K562 (cell line): ENCODE data around the gene DTX3. TPM values are rescaled to one million over a fixed set of nuclear protein-coding genes. Genes with fewer than 3 reads are reported as not detected.

ENCODE experiments used
- ATAC-seq: fragments of 200-7000 bp; cut with Tn5 transposase; 3 replicates; pipeline ENCODE4 v1.9.1; 2020; ENCODE audit warnings: moderate library complexity
- BruUV-seq: library from RNA; stranded (reverse); fragments of 400-500 nt; replicated peaks from 2 replicates; lab custom pipeline; 2021; lab: Mats Ljungman, UMichigan
- CTCF ChIA-PET: fragments of 300-600 bp; formaldehyde crosslinking; extraction: SDS; loops from one replicate; lab custom pipeline; 2021; ENCODE audit warnings: low intra/inter-chr PET ratio; lab: Yijun Ruan, JAX
- POLR2A ChIA-PET: fragments of 300-600, 350-650 bp; sonication (Branson Sonifier 250); formaldehyde crosslinking; extraction: SDS; loops from one replicate; lab custom pipeline; 2021; ENCODE audit warnings: antibody characterized with exemption, inconsistent platforms; lab: Yijun Ruan, JAX
- DNase-seq, 4 experiments: peaks; one replicate each; pipeline versions ENCODE4 v3.0.0 to v3.0.0-alpha.2; 2011 to 2018; ENCODE audit warnings: low spot score in 3 of 4, mixed read lengths in 3 of 4; ENCODE audit errors: extremely low read depth in 1 of 4
- FAIRE-seq: peaks from 2 replicates; lab custom pipeline; 2011; peaks lifted over from hg19 to GRCh38; lab: Jason Lieb, UNC
- H2AFZ ChIP-seq: 2 replicates; pipeline ENCODE4 v1.6.0; 2011; ENCODE audit warnings: low read depth, low read length, control low read depth, inconsistent platforms
- H3K27ac ChIP-seq: fragments of 200-600 bp; 3 replicates; pipeline ENCODE4 v1.8.0; 2011; ENCODE audit warnings: low read depth, mild to moderate bottlenecking, control low read depth, inconsistent platforms, low read length, moderate library complexity, mixed read lengths; ENCODE audit errors: extremely low read depth
- H3K27me3 ChIP-seq, 2 experiments: fragments of 300-600 bp in 1 of 2; 2 replicates in 1 of 2; 3 replicates in 1 of 2; pipeline versions ENCODE4 v1.6.0 to v1.8.0; 2011; ENCODE audit warnings: inconsistent platforms in 2 of 2, low read length in 2 of 2, mild to moderate bottlenecking in 1 of 2, mixed read lengths in 1 of 2, moderate library complexity in 1 of 2; ENCODE audit not compliant: control insufficient read depth in 2 of 2, insufficient read depth in 2 of 2
- H3K36me3 ChIP-seq: fragments of 300-600 bp; 3 replicates; pipeline ENCODE4 v1.8.0; 2011; ENCODE audit warnings: mild to moderate bottlenecking, low read length, inconsistent platforms; ENCODE audit not compliant: control insufficient read depth, insufficient read depth
- H3K4me1 ChIP-seq, 2 experiments: fragments of 200-600 bp in 1 of 2; replicated peaks in 1 of 2; 2 replicates in 1 of 2; 3 replicates in 1 of 2; pipeline versions ENCODE4 v1.5.1 to v1.8.0; 2011; ENCODE audit warnings: inconsistent platforms in 2 of 2, low read length in 2 of 2, mild to moderate bottlenecking in 1 of 2, mixed read lengths in 1 of 2, moderate library complexity in 1 of 2; ENCODE audit not compliant: control insufficient read depth in 2 of 2, insufficient read depth in 2 of 2
- H3K4me2 ChIP-seq: 2 replicates; pipeline ENCODE4 v1.6.1; 2011; ENCODE audit warnings: low read length, control low read depth, inconsistent platforms, mixed read lengths; ENCODE audit not compliant: insufficient read depth
- H3K4me3 ChIP-seq: fragments of 200-600 bp; sonication (generic), shearing (Covaris generic); 2 replicates; pipeline ENCODE4 v1.5.1; 2016; ENCODE audit warnings: control low read depth, inconsistent platforms
- H3K79me2 ChIP-seq: fragments of 200-600 bp; 3 replicates; pipeline ENCODE4 v1.8.0; 2011; ENCODE audit warnings: low read length, inconsistent platforms; ENCODE audit not compliant: control insufficient read depth, insufficient read depth
- H3K9ac ChIP-seq, 2 experiments: 2 replicates each; pipeline versions ENCODE4 v1.6.0 to v1.6.1; 2011; ENCODE audit warnings: low read depth in 2 of 2, low read length in 2 of 2, control low read depth in 1 of 2, inconsistent platforms in 1 of 2, mild to moderate bottlenecking in 1 of 2, mixed read lengths in 1 of 2; ENCODE audit not compliant: insufficient read depth in 1 of 2
- H3K9me1 ChIP-seq: one replicate; pipeline ENCODE4 v1.6.0; 2011; ENCODE audit warnings: inconsistent platforms, mild to moderate bottlenecking, low read length, moderate library complexity; ENCODE audit not compliant: control insufficient read depth, insufficient read depth
- H3K9me3 ChIP-seq: replicated peaks from 2 replicates; pipeline ENCODE4 v1.5.1; 2011; ENCODE audit warnings: low read depth, low read length, inconsistent platforms; ENCODE audit not compliant: control insufficient read depth, insufficient read depth
- H4K20me1 ChIP-seq: replicated peaks from 2 replicates; pipeline ENCODE4 v1.6.1; 2011; ENCODE audit warnings: low read length, inconsistent platforms, mixed read lengths; ENCODE audit not compliant: control insufficient read depth, insufficient read depth
- DIDO1 ChIP-seq: fragments of 450-650 bp; IDR thresholded peaks from 2 replicates; pipeline ENCODE4 v1.6.1; 2016; ENCODE audit warnings: low read depth, missing biosample characterization, missing genetic modification characterization
- KDM2B ChIP-seq: fragments of 250-450 bp; sonication (Bioruptor Pico); IDR thresholded peaks from 2 replicates; pipeline ENCODE4 v1.8.0; 2021; ENCODE audit warnings: mild to moderate bottlenecking, moderate library complexity
- MXI1 ChIP-seq: IDR thresholded peaks from 2 replicates; pipeline ENCODE4 v1.6.1; 2011; ENCODE audit warnings: low read depth, mild to moderate bottlenecking, improper control_type of control experiment, low read length
- NR2C2 ChIP-seq, 2 experiments: fragments of 200-800 bp in 1 of 2; sonication (Bioruptor generic) in 1 of 2; sonication (generic) in 1 of 2; formaldehyde crosslinking in 1 of 2; IDR thresholded peaks; 2 replicates each; pipeline versions ENCODE4 v1.6.1 to v1.8.0; 2016 to 2022; ENCODE audit warnings: mild to moderate bottlenecking in 1 of 2, missing compliant biosample characterization in 1 of 2, missing genetic modification characterization in 1 of 2, missing genetic modification reagents in 1 of 2
- POLR2G ChIP-seq: fragments of 200-400 bp; formaldehyde crosslinking; IDR thresholded peaks from 2 replicates; pipeline ENCODE4 v1.6.1; 2017; ENCODE audit warnings: low read depth, mild to moderate bottlenecking, antibody characterized with exemption, low read length, moderate library complexity
- RBFOX2 ChIP-seq: fragments of 200-400 bp; formaldehyde crosslinking; IDR thresholded peaks from 2 replicates; pipeline ENCODE4 v1.6.1; 2017; ENCODE audit warnings: low read depth, mild to moderate bottlenecking, low read length, moderate library complexity
- RBM39 ChIP-seq: fragments of 200-400 bp; formaldehyde crosslinking; optimal IDR thresholded peaks from 2 replicates; pipeline ENCODE3; 2018; ENCODE audit warnings: low read depth, low read length
- SOX6 ChIP-seq: fragments of 450-650 bp; IDR thresholded peaks from 2 replicates; pipeline ENCODE4 v1.6.1; 2014; ENCODE audit warnings: mild to moderate bottlenecking
- ZBTB11 ChIP-seq, 3 experiments: fragments of 200-800 bp in 1 of 3; fragments of 250-450 bp in 1 of 3; fragments of 450-650 bp in 1 of 3; sonication (Bioruptor Pico) in 1 of 3; sonication (Bioruptor generic) in 1 of 3; formaldehyde crosslinking in 1 of 3; IDR thresholded peaks; 2 replicates each; pipeline versions ENCODE4 v1.6.1 to v1.8.0; 2016 to 2022; ENCODE audit warnings: mild to moderate bottlenecking in 2 of 3, missing genetic modification characterization in 2 of 3, missing compliant biosample characterization in 1 of 3, moderate library complexity in 1 of 3
- WGBS: fragments of 100-300 bp; shearing (Covaris generic); methylation state at CpG from one replicate; pipeline ENCODE4 v1.1.6; 2016; ENCODE audit warnings: low coverage, mixed read lengths; ENCODE audit not compliant: insufficient coverage; ENCODE audit errors: missing lambda C conversion rate; 5-methylcytosine and 5-hydroxymethylcytosine counted together
- in situ Hi-C: fragments of 300-500 bp; cut with MboI; formaldehyde crosslinking; loops from 4 replicates; pipeline ENCODE4 v1.15.0; 2018; ENCODE audit warnings: inconsistent platforms, mixed read lengths
- intact Hi-C: fragments of 100-400 bp; cut with micrococcal nuclease; formaldehyde crosslinking; loops from 2 replicates; pipeline ENCODE4 v1.14.2; 2022
- polyA plus RNA-seq, 8 experiments: library from polyadenylated mRNA; depleted of rRNA in 4 of 8; stranded (reverse) in 5 of 8; unstranded in 3 of 8; fragments of >200 nt; fragmentation: Nextera tagmentation in 2 of 8; fragmentation: Illumina TruSeq in 1 of 8; extraction: Ambion mirVana in 2 of 8; extraction: Trizol in 1 of 8; gene quantifications; 2 replicates each; pipeline versions ENCODE4 v1.2.1 to v1.2.3, GENCODE V29; 2011 to 2014; ENCODE audit warnings: inconsistent platforms in 1 of 8, missing spikeins in 1 of 8
- total RNA-seq, 7 experiments: library from RNA; depleted of rRNA in 6 of 7; stranded (reverse); fragments of >200 nt in 6 of 7; fragmentation: Illumina TruSeq in 2 of 7; extraction: Trizol in 2 of 7; gene quantifications; 2 replicates each; pipeline versions ENCODE4 v1.2.1 to v1.2.3, GENCODE V29; 2011 to 2021; ENCODE audit warnings: low replicate concordance in 1 of 7
- TF ChIP-seq, protein P1 (sequence below): sonication (generic); formaldehyde crosslinking; IDR thresholded peaks from 2 replicates; pipeline ENCODE4 v1.8.1; 2023; ENCODE audit warnings: mild to moderate bottlenecking, missing genetic modification reagents
- TF ChIP-seq, protein P2 (sequence below): fragments of 450-650 bp; formaldehyde crosslinking; IDR thresholded peaks from 2 replicates; pipeline ENCODE4 v1.4.0; 2022; ENCODE audit warnings: missing genetic modification characterization

The DTX3 gene
- total and polyA plus RNA-seq, 9 of the 15 experiments (the other 6 are each of a cell fraction or from before 2014, with no cell fraction given), result 0.03 to 0.09 (median 0.06) TPM; not detected in 6

DNA sequence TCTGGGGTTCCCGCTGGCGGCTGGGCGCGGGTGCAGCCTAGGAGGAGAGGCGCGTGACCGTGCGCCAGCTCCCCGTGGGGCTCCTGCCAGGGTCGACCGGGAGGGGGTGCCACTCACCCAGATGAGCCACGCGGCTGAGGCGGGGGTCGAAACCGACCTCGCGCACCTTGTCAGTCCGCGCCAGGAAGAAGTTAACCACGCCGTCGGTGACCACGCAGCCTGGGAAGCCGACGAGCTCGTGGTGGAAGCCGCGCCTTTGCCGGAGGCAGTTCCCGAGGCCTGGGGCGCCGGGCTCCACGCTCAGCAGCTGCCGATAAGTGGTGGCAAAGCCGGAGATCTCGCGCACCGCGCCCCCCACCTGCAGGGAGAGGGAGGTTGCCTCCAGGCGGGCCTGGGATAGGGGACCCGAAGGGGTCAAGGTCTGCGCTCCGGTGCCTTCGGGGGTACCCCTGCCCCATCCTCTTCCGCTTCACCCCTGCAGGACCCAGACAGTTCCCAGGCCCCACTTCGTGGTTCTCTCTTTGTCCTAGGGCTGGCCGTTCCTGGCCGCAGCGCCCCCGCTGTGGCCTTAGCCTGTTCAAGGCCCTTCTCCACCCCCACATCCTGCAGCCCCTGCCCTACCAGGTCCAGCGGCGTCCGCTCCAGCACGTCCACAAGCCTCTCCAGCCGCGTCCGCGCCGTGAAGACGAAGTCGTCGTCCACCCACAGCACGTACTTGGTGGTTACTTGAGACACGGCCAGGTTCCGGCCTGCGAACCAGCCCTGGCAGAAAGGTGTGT is 23.1 kb downstream of the DTX3 start:
- peaks cover 46% of the 10 kb centered on the region; the same call in 2 of the 3 replicates for H3K36me3 ChIP-seq
- CTCF ChIA-PET, result no interaction called here
- no TSS peak for BruUV-seq
- H3K4me3 ChIP-seq, result no peak overlapping the region
- no peak for DNase-seq
- no peaks in the 10 kb centered on the region for H3K9me1 ChIP-seq
- WGBS, result 98% methylated on average over 35 of the region's 67 CpGs
- H3K4me1 ChIP-seq, result peaks cover 5 to 29% of the 10 kb centered on the region in 2 experiments
- TF ChIP-seq ZBTB11 (CRISPR knock-in tag; IDR thresholded peaks at IDR 0.05), result no peak
- TF ChIP-seq RBFOX2, result peak; percentile 33; the same call in 1 of the 2 replicates
- peak; percentile 39 for TF ChIP-seq POLR2G
- TF ChIP-seq MXI1, result no peak
- TF ChIP-seq, protein P1, sequence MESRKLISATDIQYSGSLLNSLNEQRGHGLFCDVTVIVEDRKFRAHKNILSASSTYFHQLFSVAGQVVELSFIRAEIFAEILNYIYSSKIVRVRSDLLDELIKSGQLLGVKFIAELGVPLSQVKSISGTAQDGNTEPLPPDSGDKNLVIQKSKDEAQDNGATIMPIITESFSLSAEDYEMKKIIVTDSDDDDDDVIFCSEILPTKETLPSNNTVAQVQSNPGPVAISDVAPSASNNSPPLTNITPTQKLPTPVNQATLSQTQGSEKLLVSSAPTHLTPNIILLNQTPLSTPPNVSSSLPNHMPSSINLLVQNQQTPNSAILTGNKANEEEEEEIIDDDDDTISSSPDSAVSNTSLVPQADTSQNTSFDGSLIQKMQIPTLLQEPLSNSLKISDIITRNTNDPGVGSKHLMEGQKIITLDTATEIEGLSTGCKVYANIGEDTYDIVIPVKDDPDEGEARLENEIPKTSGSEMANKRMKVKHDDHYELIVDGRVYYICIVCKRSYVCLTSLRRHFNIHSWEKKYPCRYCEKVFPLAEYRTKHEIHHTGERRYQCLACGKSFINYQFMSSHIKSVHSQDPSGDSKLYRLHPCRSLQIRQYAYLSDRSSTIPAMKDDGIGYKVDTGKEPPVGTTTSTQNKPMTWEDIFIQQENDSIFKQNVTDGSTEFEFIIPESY (CRISPR knock-in tag), result peak; percentile 82
- TF ChIP-seq, protein P2, sequence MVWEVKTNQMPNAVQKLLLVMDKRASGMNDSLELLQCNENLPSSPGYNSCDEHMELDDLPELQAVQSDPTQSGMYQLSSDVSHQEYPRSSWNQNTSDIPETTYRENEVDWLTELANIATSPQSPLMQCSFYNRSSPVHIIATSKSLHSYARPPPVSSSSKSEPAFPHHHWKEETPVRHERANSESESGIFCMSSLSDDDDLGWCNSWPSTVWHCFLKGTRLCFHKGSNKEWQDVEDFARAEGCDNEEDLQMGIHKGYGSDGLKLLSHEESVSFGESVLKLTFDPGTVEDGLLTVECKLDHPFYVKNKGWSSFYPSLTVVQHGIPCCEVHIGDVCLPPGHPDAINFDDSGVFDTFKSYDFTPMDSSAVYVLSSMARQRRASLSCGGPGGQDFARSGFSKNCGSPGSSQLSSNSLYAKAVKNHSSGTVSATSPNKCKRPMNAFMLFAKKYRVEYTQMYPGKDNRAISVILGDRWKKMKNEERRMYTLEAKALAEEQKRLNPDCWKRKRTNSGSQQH (CRISPR knock-in tag), result no peak
- no peak for TF ChIP-seq RBM39
- TF ChIP-seq KDM2B, result no peak
- TF ChIP-seq SOX6, result no peak
- TF ChIP-seq DIDO1, result no peak
- no peak for TF ChIP-seq NR2C2 (CRISPR knock-in tag; IDR thresholded peaks at IDR 0.05)
- TF ChIP-seq NR2C2 (tag; IDR thresholded peaks at IDR 0.05), result no peak
- no peak overlapping the region for H2AFZ ChIP-seq
- no peak for ATAC-seq
- H3K27ac ChIP-seq, result no peak overlapping the region
- POLR2A ChIA-PET, result interaction anchor here (1.0 to 1.8 kb wide), 3 partner anchors 10 to 112 kb away, joined by 4 to 7 read pairs (median 4); no protein-coding TSS in a partner anchor
- intact Hi-C loops, result no loop called here
- no peak overlapping the region for H3K4me2 ChIP-seq
- H3K9ac ChIP-seq, result no peak overlapping the region
- H3K79me2 ChIP-seq, result 0 out of 3 replicates have a peak, but pooled peaks cover 5% of the 10 kb centered on the region
- H3K9me3 ChIP-seq, result no peaks in the 10 kb centered on the region
- in situ Hi-C loops, result loop anchor here (5.0 kb wide), 2 partner anchors 65 to 105 kb away; partner anchors contain the start of gene OS9
- H3K27me3 ChIP-seq, result no peaks in the 10 kb centered on the region
- FAIRE-seq, result no peak
- no peaks in the 10 kb centered on the region for H4K20me1 ChIP-seq
